K562 (cell line): ENCODE results near the gene GRPEL2. TPM values are rescaled to one million over a fixed set of nuclear protein-coding genes. Genes with fewer than 3 reads are reported as not detected.
A peak's percentile ranks its signal among the peaks of the same experiment; 100 is the strongest.

Source experiments
- CC2D1A ChIP-seq: fragments of 450-650 bp; IDR thresholded peaks from 2 replicates; pipeline ENCODE4 v1.6.1; 2017; ENCODE audit warnings: mild to moderate bottlenecking
- CREB5 ChIP-seq: fragments of 250-450 bp; sonication (Bioruptor Pico); IDR thresholded peaks from 2 replicates; pipeline ENCODE4 v1.5.0; 2020; ENCODE audit warnings: mild to moderate bottlenecking
- EGR1 ChIP-seq: fragments of 450-650 bp; conservative IDR thresholded peaks from 2 replicates; pipeline ENCODE4 v1.6.1; 2017; ENCODE audit warnings: mild to moderate bottlenecking
- HCFC1 ChIP-seq: IDR thresholded peaks from 2 replicates; pipeline ENCODE4 v1.6.1; 2012; ENCODE audit warnings: low read depth, low read length, improper control_type of control experiment
- HINFP ChIP-seq: fragments of 450-650 bp; conservative IDR thresholded peaks from 2 replicates; pipeline ENCODE4 v1.6.1; 2016; ENCODE audit warnings: missing genetic modification characterization, low read depth, mild to moderate bottlenecking, control low read depth, missing compliant biosample characterization
- MYC ChIP-seq, 2 experiments: fragments of 250-450 bp in 1 of 2; sonication (Bioruptor Pico) in 1 of 2; IDR thresholded peaks; 2 replicates each; pipeline versions ENCODE4 v1.5.1 to v1.6.1; 2012 to 2021; ENCODE audit warnings: low read depth in 2 of 2, borderline replicate concordance in 1 of 2, improper control_type of control experiment in 1 of 2, low read length in 1 of 2, mild to moderate bottlenecking in 1 of 2, moderate library complexity in 1 of 2
- NKRF ChIP-seq: fragments of 450-650 bp; IDR thresholded peaks from 2 replicates; pipeline ENCODE4 v1.6.1; 2016; ENCODE audit warnings: borderline replicate concordance
- RBM25 ChIP-seq: fragments of 200-400 bp; formaldehyde crosslinking; IDR thresholded peaks from 2 replicates; pipeline ENCODE4 v1.6.1; 2018; ENCODE audit warnings: low read length, low read depth, moderate library complexity; ENCODE audit not compliant: severe bottlenecking
- RBM39 ChIP-seq: fragments of 200-400 bp; formaldehyde crosslinking; optimal IDR thresholded peaks from 2 replicates; pipeline ENCODE3; 2018; ENCODE audit warnings: low read depth, low read length
- TEAD4 ChIP-seq, 2 experiments: sonication (generic) in 1 of 2; formaldehyde crosslinking in 1 of 2; IDR thresholded peaks; 2 replicates each; pipeline versions ENCODE4 v1.6.1 to v1.8.0; 2012 to 2022; ENCODE audit warnings: borderline replicate concordance in 1 of 2, inconsistent platforms in 1 of 2, low read length in 1 of 2, mild to moderate bottlenecking in 1 of 2, missing genetic modification reagents in 1 of 2
- ZNF165 ChIP-seq: fragments of 250-450 bp; sonication (Bioruptor Pico); IDR thresholded peaks from 2 replicates; pipeline ENCODE4 v1.4.0; 2020; ENCODE audit warnings: borderline replicate concordance
- ZNF347 ChIP-seq: fragments of 450-650 bp; formaldehyde crosslinking; IDR thresholded peaks from 2 replicates; pipeline ENCODE4 v1.4.0; 2020; ENCODE audit warnings: low read depth, mild to moderate bottlenecking, moderate library complexity
- polyA plus RNA-seq, 8 experiments: library from polyadenylated mRNA; depleted of rRNA in 4 of 8; stranded (reverse) in 5 of 8; unstranded in 3 of 8; fragments of >200 nt; fragmentation: Nextera tagmentation in 2 of 8; fragmentation: Illumina TruSeq in 1 of 8; extraction: Ambion mirVana in 2 of 8; extraction: Trizol in 1 of 8; gene quantifications; 2 replicates each; pipeline versions ENCODE4 v1.2.1 to v1.2.3, GENCODE V29; 2011 to 2014; ENCODE audit warnings: inconsistent platforms in 1 of 8, missing spikeins in 1 of 8
- total RNA-seq, 7 experiments: library from RNA; depleted of rRNA in 6 of 7; stranded (reverse); fragments of >200 nt in 6 of 7; fragmentation: Illumina TruSeq in 2 of 7; extraction: Trizol in 2 of 7; gene quantifications; 2 replicates each; pipeline versions ENCODE4 v1.2.1 to v1.2.3, GENCODE V29; 2011 to 2021; ENCODE audit warnings: low replicate concordance in 1 of 7
- TF ChIP-seq, protein P1 (sequence below): fragments of 250-450 bp; sonication (Bioruptor Pico); IDR thresholded peaks from 2 replicates; pipeline ENCODE4 v1.8.0; 2022; ENCODE audit warnings: moderate library complexity, mild to moderate bottlenecking, inconsistent platforms
- TF ChIP-seq, protein P2 (sequence below): fragments of 250-450 bp; sonication (Bioruptor Pico); IDR thresholded peaks from 2 replicates; pipeline ENCODE4 v1.5.0; 2022; ENCODE audit warnings: mild to moderate bottlenecking
- TF ChIP-seq, protein P3 (sequence below): fragments of 250-450 bp; sonication (Bioruptor Pico); IDR thresholded peaks from 2 replicates; pipeline ENCODE4 v1.8.0; 2021; ENCODE audit warnings: borderline replicate concordance, mild to moderate bottlenecking, moderate library complexity; ENCODE audit not compliant: poor library complexity, severe bottlenecking
- TF ChIP-seq, protein P4 (sequence below): sonication (generic); formaldehyde crosslinking; IDR thresholded peaks from 2 replicates; pipeline ENCODE4 v1.8.0; 2022; ENCODE audit warnings: missing genetic modification reagents, mild to moderate bottlenecking, borderline replicate concordance

The GRPEL2 gene
- total and polyA plus RNA-seq, 9 of the 15 experiments (the other 6 are each of a cell fraction or from before 2014, with no cell fraction given): 11.2 to 40.5 (median 25.8) TPM

DNA sequence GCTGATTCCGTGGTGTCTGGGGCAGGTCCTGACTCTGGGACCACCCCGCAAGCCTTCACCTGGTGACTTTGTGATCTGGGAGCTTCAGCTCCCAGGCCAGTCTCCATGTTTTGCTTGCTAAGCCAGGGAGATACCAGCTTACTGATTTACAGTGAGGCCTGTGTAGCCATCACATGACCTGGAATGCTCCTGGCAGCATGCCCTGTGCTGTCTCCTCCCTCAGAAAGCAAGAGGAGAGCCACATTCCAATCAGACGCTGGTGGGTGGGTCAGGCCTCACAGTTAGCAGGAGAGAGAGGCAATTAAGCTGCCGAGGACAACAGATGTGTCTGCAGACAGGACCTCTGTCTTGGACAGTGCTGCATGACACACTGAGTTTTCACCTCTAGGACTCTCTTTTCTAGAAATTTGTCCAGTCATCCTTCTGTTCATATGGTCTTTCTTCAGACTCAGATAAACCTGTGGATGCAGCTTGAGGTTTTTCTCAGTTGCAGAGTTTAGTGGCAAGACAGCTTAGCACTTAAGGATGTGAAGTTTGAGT, 24.4 kb upstream of the GRPEL2 start (continued):
- TF ChIP-seq HCFC1: no peak
- TF ChIP-seq CC2D1A: no peak
- TF ChIP-seq HINFP (tag): no peak
- no peak for TF ChIP-seq ZNF165 (CRISPR knock-in tag)
- TF ChIP-seq, protein P1, sequence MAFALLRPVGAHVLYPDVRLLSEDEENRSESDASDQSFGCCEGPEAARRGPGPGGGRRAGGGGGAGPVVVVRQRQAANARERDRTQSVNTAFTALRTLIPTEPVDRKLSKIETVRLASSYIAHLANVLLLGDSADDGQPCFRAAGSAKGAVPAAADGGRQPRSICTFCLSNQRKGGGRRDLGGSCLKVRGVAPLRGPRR (CRISPR knock-in tag): no peak
- no peak for TF ChIP-seq RBM39
- TF ChIP-seq ZNF347 (CRISPR knock-in tag): no peak
- TF ChIP-seq, protein P2, sequence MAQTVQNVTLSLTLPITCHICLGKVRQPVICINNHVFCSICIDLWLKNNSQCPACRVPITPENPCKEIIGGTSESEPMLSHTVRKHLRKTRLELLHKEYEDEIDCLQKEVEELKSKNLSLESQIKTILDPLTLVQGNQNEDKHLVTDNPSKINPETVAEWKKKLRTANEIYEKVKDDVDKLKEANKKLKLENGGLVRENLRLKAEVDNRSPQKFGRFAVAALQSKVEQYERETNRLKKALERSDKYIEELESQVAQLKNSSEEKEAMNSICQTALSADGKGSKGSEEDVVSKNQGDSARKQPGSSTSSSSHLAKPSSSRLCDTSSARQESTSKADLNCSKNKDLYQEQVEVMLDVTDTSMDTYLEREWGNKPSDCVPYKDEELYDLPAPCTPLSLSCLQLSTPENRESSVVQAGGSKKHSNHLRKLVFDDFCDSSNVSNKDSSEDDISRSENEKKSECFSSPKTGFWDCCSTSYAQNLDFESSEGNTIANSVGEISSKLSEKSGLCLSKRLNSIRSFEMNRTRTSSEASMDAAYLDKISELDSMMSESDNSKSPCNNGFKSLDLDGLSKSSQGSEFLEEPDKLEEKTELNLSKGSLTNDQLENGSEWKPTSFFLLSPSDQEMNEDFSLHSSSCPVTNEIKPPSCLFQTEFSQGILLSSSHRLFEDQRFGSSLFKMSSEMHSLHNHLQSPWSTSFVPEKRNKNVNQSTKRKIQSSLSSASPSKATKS (CRISPR knock-in tag): no peak
- peak; percentile 47; the same call in 1 of the 2 replicates for TF ChIP-seq EGR1
- TF ChIP-seq CREB5 (CRISPR knock-in tag): no peak
- TF ChIP-seq TEAD4 (IDR thresholded peaks at IDR 0.05; ENCODE audit: low read length): peak; percentile 85
- no peak for TF ChIP-seq TEAD4 (CRISPR knock-in tag; IDR thresholded peaks at IDR 0.05; ENCODE audit: borderline replicate concordance)
- no peak for TF ChIP-seq RBM25
- TF ChIP-seq, protein P3, sequence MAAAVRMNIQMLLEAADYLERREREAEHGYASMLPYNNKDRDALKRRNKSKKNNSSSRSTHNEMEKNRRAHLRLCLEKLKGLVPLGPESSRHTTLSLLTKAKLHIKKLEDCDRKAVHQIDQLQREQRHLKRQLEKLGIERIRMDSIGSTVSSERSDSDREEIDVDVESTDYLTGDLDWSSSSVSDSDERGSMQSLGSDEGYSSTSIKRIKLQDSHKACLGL (CRISPR knock-in tag): no peak
- TF ChIP-seq MYC (IDR thresholded peaks at IDR 0.05; ENCODE audit: low read depth, low read length): no peak
- no peak for TF ChIP-seq MYC (CRISPR knock-in tag; IDR thresholded peaks at IDR 0.05; ENCODE audit: borderline replicate concordance, low read depth)
- no peak for TF ChIP-seq NKRF
- TF ChIP-seq, protein P4, sequence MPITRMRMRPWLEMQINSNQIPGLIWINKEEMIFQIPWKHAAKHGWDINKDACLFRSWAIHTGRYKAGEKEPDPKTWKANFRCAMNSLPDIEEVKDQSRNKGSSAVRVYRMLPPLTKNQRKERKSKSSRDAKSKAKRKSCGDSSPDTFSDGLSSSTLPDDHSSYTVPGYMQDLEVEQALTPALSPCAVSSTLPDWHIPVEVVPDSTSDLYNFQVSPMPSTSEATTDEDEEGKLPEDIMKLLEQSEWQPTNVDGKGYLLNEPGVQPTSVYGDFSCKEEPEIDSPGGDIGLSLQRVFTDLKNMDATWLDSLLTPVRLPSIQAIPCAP: no peak
